ENCODE measurements around the gene TLR8.

The TLR8 gene

DNA sequence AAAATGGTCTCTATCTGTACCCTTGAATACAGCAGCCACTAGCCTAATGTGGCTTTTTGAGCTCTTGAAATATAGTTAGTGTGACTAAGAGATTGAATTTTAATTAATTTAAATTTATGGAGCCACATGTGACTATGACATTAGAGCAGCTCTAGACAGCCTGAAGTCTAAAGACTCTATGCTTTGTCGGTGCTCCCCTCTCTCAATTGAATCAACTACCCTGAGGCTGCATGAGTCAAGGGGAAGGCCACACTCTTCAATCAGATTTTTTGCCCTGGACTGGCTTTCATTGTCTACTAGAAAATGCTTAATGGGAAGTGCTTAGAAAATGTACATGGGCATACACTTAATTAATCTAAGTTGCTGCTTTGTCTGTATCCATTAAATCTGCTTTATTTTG, 27.9 kb upstream of the TLR8 start:
- H2AFZ ChIP-seq: no peak overlapping the region
- H3K27ac ChIP-seq: no peak overlapping the region
- H3K4me1 ChIP-seq: no peaks in the 10 kb centered on the region
- no peaks in the 10 kb centered on the region for H3K9me3 ChIP-seq (ENCODE audit: control insufficient read depth, low read length)
- H3K9ac ChIP-seq: no peak overlapping the region
- H3K36me3 ChIP-seq (ENCODE audit: control insufficient read depth, insufficient read depth, low read length): no peaks in the 10 kb centered on the region
- no peaks in the 10 kb centered on the region for H3K79me2 ChIP-seq
- H3K4me2 ChIP-seq (ENCODE audit: low read length): no peak overlapping the region
- no peaks in the 10 kb centered on the region for H3K27me3 ChIP-seq (ENCODE audit: control insufficient read depth, insufficient read depth, low read length)
- H3K4me3 ChIP-seq (ENCODE audit: low read depth, low read length): no peak overlapping the region
- TF ChIP-seq, protein P1, sequence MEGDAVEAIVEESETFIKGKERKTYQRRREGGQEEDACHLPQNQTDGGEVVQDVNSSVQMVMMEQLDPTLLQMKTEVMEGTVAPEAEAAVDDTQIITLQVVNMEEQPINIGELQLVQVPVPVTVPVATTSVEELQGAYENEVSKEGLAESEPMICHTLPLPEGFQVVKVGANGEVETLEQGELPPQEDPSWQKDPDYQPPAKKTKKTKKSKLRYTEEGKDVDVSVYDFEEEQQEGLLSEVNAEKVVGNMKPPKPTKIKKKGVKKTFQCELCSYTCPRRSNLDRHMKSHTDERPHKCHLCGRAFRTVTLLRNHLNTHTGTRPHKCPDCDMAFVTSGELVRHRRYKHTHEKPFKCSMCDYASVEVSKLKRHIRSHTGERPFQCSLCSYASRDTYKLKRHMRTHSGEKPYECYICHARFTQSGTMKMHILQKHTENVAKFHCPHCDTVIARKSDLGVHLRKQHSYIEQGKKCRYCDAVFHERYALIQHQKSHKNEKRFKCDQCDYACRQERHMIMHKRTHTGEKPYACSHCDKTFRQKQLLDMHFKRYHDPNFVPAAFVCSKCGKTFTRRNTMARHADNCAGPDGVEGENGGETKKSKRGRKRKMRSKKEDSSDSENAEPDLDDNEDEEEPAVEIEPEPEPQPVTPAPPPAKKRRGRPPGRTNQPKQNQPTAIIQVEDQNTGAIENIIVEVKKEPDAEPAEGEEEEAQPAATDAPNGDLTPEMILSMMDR (IDR thresholded peaks at IDR 0.05): no peak

DNA sequence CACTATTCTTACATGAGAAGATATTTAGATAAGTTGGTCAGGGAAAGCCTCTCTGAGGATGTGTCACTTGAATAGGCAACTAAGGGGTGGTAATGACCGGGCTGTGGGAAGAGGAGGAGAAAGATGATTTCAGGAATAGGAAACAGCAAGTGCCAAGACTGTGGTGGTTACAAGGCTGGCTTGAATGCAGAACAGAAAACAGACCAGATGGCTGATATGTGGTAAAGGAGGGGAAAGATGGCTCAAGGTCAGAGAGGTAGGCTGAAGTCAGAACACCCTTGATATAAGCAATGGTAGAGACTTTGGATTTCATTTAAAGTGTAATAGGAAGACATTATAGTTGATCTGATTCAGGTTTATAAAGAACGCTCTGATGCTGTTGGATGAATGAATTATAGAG, 24.5 kb upstream of the TLR8 start:
- H3K4me2 ChIP-seq (ENCODE audit: low read length): no peak overlapping the region
- no peaks in the 10 kb centered on the region for H3K9me3 ChIP-seq (ENCODE audit: control insufficient read depth, low read length)
- no peaks in the 10 kb centered on the region for H3K27me3 ChIP-seq (ENCODE audit: control insufficient read depth, insufficient read depth, low read length)
- H3K36me3 ChIP-seq (ENCODE audit: control insufficient read depth, insufficient read depth, low read length): no peaks in the 10 kb centered on the region
- no peak overlapping the region for H3K27ac ChIP-seq
- H3K4me1 ChIP-seq: no peaks in the 10 kb centered on the region
- TF ChIP-seq, protein P1 (IDR thresholded peaks at IDR 0.05): no peak
- H3K79me2 ChIP-seq: no peaks in the 10 kb centered on the region
- no peak overlapping the region for H3K4me3 ChIP-seq (ENCODE audit: low read depth, low read length)
- no peak overlapping the region for H3K9ac ChIP-seq
- no peak overlapping the region for H2AFZ ChIP-seq

DNA sequence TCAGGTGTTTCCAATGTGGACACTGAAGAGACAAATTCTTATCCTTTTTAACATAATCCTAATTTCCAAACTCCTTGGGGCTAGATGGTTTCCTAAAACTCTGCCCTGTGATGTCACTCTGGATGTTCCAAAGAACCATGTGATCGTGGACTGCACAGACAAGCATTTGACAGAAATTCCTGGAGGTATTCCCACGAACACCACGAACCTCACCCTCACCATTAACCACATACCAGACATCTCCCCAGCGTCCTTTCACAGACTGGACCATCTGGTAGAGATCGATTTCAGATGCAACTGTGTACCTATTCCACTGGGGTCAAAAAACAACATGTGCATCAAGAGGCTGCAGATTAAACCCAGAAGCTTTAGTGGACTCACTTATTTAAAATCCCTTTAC, 20.9 kb upstream of the TLR8 start:
- TF ChIP-seq, protein P1 (IDR thresholded peaks at IDR 0.05): no peak
- H3K4me2 ChIP-seq (ENCODE audit: low read length): no peak overlapping the region
- H3K27me3 ChIP-seq (ENCODE audit: control insufficient read depth, insufficient read depth, low read length): no peaks in the 10 kb centered on the region
- H2AFZ ChIP-seq: no peak overlapping the region
- no peaks in the 10 kb centered on the region for H3K79me2 ChIP-seq
- H3K4me1 ChIP-seq: no peaks in the 10 kb centered on the region
- H3K9me3 ChIP-seq (ENCODE audit: control insufficient read depth, low read length): no peaks in the 10 kb centered on the region
- H3K9ac ChIP-seq: no peak overlapping the region
- H3K36me3 ChIP-seq (ENCODE audit: control insufficient read depth, insufficient read depth, low read length): no peaks in the 10 kb centered on the region
- H3K4me3 ChIP-seq (ENCODE audit: low read depth, low read length): no peak overlapping the region
- no peak overlapping the region for H3K27ac ChIP-seq

DNA sequence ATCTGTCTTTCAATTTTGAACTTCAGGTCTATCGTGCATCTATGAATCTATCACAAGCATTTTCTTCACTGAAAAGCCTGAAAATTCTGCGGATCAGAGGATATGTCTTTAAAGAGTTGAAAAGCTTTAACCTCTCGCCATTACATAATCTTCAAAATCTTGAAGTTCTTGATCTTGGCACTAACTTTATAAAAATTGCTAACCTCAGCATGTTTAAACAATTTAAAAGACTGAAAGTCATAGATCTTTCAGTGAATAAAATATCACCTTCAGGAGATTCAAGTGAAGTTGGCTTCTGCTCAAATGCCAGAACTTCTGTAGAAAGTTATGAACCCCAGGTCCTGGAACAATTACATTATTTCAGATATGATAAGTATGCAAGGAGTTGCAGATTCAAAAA, 19.9 kb upstream of the TLR8 start:
- TF ChIP-seq, protein P1 (IDR thresholded peaks at IDR 0.05): no peak

DNA sequence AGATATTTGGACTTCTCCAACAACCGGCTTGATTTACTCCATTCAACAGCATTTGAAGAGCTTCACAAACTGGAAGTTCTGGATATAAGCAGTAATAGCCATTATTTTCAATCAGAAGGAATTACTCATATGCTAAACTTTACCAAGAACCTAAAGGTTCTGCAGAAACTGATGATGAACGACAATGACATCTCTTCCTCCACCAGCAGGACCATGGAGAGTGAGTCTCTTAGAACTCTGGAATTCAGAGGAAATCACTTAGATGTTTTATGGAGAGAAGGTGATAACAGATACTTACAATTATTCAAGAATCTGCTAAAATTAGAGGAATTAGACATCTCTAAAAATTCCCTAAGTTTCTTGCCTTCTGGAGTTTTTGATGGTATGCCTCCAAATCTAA, 19.3 kb upstream of the TLR8 start:
- Histone ChIP-seq H3K4me3 (ENCODE audit: low read depth, low read length) (no peak overlapping the region), H3K9ac (no peak overlapping the region), H3K36me3 (ENCODE audit: control insufficient read depth, insufficient read depth, low read length) (no peaks in the 10 kb centered on the region), H3K4me1 (no peaks in the 10 kb centered on the region), H3K27ac (no peak overlapping the region), H3K79me2 (no peaks in the 10 kb centered on the region), H3K9me3 (ENCODE audit: control insufficient read depth, low read length) (no peaks in the 10 kb centered on the region), H2AFZ (no peak overlapping the region), H3K4me2 (ENCODE audit: low read length) (no peak overlapping the region), H3K27me3 (ENCODE audit: control insufficient read depth, insufficient read depth, low read length) (no peaks in the 10 kb centered on the region)
- TF ChIP-seq, protein P1 (IDR thresholded peaks at IDR 0.05): no peak

More for the DNA sequence above, 19.9 kb upstream of the TLR8 start:
- Histone ChIP-seq H3K9ac (no peak overlapping the region), H2AFZ (no peak overlapping the region), H3K9me3 (ENCODE audit: control insufficient read depth, low read length) (no peaks in the 10 kb centered on the region), H3K79me2 (no peaks in the 10 kb centered on the region), H3K36me3 (ENCODE audit: control insufficient read depth, insufficient read depth, low read length) (no peaks in the 10 kb centered on the region), H3K27me3 (ENCODE audit: control insufficient read depth, insufficient read depth, low read length) (no peaks in the 10 kb centered on the region), H3K4me2 (ENCODE audit: low read length) (no peak overlapping the region), H3K4me1 (no peaks in the 10 kb centered on the region), H3K4me3 (ENCODE audit: low read depth, low read length) (no peak overlapping the region), H3K27ac (no peak overlapping the region)

Measured in parathyroid adenoma (tissue), 2 donors.